HuH-7.5 (cell line): Measurements from ENCODE around the gene KRR1.
A peak's percentile ranks its signal among the peaks of the same experiment; 100 is the strongest.
"Not testable (repeated sequence)": the region's sequence is repeated elsewhere in the genome, so short reads cannot be mapped to it uniquely, and the experiment has no call there.

Experiments
- DNase-seq: peaks from one replicate; pipeline ENCODE4 v3.0.0; 2011; ENCODE audit warnings: low spot score

The KRR1 gene

DNA sequence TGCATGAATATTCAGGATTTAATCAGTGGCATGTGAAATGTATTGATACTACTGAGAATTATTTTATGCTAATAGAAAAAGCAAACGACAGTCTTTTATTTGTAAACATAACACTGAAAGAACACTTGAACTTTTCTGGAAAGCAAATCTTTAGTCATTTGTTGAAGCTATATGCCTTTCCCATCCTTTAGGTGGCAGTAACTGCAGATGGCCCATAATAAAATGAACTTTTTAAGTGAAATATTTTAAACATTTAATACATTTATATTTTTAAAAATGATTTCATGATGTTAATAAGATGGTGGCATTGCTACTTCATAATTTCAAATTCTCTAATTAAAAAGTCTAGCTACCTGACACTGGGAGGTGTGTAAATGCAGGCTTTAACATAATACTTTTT, 13.9 kb upstream of the KRR1 start:
- no peak for DNase-seq

DNA sequence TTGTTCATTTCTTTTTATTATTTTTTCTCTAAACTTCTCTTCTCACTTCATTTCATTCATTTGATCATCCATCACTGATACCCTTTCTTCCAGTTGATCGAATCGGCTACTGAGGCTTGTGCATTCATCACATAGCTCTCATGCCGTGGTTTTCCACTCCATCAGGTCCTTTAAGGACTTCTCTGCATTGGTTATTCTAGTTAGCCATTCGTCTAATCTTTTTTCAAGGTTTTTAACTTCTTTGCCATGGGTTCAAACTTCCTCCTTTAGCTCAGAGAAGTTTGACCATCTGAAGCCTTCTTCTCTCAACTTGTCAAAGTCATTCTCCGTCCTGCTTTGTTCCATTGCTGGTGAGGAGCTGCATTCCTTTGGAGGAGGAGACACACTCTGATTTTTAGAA, 10.7 kb upstream of the KRR1 start:
- not testable (repeated sequence) for DNase-seq

- DNase-seq = not testable (repeated sequence)
These were observed 9.8 kb upstream of the KRR1 start for GRCh38 chr12:75521224-75521623.

DNA sequence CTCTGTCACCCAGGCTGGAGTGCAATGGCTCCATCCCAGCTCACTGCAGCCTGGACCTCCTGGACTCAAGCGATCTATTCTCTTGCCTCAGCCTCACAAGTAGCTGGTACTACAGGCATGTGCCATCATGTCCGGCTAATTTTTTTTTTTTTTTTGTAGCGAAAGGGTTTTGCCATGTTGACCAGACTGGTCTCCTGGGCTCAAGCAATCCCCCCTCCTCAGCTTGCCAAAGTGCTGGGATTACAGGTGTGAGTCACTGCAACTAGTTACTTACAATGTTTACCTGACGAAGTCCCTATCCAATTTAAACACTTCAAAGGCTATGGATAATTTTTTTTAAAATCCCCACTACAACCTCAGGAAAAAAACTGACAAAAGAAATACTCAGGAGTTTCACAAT, 1.8 kb downstream of the KRR1 start:
- no peak for DNase-seq

GRCh38 chr12:75508159-75508558, 3.2 kb downstream of the KRR1 start:
- DNase-seq = no peak

- DNase-seq = no peak
These were observed 4.3 kb downstream of the KRR1 start for GRCh38 chr12:75507086-75507485.

DNA sequence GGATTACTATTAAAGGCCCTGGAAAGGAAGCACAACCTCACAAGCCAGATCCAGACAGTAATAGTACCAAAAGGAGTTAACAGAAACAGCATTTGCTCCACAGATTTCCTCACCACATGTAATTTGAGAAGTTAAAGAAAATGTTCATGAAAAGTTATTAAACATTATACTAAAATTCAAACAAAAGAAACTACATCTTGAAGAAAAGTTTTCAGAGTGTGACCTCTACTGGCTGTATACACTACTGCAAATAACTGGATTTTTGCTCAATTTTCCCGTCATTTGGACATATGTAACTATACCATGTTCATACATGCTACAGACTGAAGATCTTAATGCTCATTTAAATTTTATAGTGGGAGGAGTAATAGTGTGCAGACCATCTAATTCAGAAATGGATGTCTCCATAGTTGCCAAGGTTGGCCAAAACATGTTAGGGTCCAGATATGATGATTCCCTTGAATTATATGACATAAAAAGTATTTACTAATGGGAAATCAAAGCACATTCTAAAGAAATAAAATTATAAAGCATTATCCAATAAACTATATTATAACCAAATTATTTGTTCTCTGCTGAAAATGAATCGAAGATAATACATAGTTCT, 5.6 kb downstream of the KRR1 start:
- DNase-seq = no peak

DNA sequence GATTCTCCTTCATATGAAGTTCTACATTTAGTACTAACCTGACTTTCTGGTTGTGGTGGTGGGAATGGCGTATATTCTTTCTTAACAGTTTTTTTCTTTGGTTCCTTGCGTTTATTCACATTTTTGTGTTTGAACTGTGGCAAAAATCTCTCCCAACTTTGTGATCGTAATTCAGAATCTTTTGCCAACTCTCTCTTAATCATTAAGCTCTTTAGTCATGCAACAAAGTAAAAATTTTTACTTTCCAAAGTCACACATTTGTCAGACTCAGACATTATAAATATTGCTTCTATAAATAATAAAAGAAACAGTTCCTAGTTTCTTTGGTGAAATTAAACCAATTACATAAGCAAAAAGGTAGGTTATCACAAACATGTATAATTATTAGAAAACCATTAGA, 7.5 kb downstream of the KRR1 start:
- no peak for DNase-seq

DNA sequence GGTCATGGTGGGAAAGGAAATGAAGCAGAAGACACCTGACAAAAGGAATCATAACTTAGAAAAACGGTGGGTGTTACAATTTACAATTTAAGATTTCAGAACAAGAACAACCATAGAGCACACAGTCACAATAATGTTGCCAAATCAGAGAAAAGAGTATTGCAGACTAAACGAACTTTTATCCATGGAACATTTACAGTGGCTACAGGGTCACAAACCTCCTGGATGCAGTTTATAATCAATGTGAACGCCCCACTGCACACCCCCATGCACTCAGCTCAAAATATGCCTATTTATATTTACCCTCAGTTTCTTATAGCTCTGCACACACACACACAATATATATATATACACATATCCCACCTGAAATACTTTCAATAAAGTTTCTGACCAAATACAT, 8.0 kb downstream of the KRR1 start:
- no peak for DNase-seq

- DNase-seq = no peak
These were observed 20.2 kb downstream of the KRR1 start for GRCh38 chr12:75491169-75491568.

DNA sequence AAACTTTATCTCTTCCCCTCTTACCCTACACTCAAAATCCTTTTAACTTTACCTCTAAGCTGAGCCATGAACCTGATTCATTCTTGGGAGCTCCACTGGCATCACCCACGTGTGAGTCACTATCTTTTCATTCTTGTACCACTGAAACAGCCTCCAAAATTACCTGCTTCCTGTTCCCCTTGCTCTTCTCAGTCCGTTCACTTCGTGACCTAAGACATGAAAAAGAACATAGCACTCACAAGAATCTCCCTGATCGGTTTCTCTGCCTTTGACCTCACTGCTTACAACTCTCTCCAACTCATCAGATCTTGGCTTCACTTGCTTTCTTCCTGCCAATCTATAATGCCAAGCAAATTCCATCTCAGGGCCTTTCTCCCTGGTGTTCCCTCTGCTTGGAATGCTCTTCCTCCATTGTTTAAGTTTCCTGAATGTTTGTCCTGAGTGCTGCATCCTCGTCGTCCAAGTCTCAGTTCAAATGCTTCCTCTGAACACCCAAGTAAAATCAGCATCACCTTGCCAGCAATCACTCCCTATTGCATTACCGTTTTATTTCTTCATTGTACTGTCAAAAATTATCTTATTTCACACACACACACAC, 21.7 kb downstream of the KRR1 start:
- no peak for DNase-seq

DNA sequence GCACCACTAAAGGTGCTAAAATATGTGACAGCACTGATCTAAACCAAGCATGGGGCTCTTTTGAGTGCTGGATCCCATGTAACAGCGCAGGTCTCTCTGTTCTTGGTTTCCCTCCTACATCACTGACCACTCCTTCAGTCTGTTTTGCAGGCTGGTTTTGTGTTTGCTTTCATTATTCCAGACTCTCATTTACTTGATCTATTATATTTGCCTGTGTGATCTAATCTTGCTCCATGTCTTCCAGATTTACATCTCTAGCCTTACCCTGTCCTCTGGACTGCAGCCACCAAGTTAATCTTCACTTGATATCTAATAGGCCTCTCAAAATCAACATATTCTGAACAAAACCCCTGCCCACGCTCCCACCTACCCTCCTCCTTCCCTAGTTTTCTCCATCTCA, 22.2 kb downstream of the KRR1 start:
- no peak for DNase-seq

DNA sequence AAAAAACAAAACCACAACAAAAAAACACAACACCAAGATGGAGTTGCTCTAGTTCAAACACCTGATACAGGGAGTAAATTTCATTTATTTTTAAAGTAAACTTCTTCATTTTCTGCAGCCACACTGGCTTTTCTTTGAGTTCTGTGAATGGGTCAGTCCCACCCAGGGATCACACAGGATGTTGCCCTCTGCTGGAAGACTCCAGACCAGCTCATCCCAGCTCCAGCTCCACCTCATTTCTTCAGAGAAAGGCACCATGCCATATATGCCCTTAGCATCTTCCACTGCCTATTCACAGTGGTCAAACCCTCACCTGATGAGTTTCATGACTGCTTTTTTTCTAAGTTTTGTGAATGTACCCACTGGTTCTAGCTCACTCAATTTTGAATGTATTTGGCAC, 22.9 kb downstream of the KRR1 start:
- DNase-seq = peak; percentile 22

DNA sequence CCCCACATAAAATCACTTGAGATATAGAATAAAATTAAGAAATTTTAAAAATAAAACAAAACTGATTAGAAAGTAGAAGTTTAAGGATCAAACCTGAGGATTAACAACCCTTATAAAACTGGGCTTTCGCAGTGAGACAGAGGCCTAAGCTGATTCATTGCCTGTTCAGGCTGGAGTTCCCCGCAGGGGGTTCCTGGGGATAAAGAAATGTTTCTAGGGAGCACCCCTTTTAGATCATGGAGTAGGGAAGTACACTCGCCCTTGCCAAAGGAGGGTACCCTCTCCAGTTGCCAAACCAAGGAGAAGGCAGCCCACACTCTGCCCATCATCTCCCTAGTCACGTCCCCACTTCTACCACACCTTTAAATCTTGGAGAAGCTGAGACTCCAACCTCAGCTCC, 24.1 kb downstream of the KRR1 start:
- DNase-seq = no peak

DNA sequence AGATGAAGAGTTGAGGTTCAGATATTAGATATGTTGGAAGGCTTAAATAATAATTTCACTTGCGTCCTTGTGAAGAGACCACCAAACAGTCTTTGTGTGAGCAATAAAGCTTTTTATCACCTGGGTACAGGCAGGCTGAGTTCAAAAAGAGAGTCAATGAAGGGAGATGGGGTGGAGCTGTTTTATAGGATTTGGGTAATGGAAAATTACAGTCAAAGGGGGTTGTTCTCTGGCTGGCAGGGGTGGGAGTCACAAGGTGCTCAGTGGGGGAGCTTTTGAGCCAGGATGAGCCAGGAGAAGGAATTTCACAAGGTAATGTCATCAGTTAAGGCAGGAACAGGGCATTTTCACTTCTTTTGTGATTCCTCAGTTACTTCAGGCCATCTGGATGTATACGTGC, 27.0 kb downstream of the KRR1 start:
- not testable (repeated sequence) for DNase-seq

DNA sequence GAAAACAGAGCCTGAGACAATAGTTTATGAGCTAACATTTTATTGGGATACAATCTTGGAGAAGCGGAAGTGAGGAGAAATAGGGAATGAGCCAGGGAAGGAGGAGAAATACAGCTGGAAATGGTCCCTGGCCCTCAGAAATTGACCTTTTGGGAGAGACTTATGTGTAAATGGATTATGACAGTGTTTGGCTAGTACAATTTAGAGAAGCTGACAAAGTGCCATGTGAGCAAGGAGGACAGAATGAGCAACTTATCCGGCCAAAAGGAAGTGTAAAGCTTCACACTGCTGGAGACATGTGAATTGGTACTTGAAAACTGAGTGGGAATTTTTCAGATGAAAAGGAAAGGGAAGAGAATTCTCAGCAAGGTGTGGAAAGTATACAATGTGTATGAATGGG, 28.0 kb downstream of the KRR1 start:
- DNase-seq = no peak

DNA sequence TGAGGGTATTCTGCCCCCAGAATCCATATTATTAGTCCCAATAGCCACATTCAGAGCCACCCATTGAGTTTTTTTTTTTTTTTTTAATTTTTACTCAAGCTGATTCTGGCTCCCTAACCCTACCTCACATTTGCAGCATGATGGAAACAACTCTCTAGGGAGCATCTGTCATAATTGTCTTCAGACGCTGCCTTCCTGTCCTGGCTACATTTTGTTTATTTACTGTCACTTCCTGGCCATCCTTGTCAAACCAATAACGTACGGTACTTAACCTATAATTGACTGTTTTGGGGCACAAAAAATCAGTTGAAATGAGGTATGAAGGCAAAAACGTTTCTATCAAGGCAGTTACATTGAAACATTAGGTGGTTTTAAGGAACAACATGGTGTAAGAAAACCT, 28.8 kb downstream of the KRR1 start:
- no peak for DNase-seq

- no peak for DNase-seq
These were observed 29.6 kb downstream of the KRR1 start for GRCh38 chr12:75481774-75482173.

DNA sequence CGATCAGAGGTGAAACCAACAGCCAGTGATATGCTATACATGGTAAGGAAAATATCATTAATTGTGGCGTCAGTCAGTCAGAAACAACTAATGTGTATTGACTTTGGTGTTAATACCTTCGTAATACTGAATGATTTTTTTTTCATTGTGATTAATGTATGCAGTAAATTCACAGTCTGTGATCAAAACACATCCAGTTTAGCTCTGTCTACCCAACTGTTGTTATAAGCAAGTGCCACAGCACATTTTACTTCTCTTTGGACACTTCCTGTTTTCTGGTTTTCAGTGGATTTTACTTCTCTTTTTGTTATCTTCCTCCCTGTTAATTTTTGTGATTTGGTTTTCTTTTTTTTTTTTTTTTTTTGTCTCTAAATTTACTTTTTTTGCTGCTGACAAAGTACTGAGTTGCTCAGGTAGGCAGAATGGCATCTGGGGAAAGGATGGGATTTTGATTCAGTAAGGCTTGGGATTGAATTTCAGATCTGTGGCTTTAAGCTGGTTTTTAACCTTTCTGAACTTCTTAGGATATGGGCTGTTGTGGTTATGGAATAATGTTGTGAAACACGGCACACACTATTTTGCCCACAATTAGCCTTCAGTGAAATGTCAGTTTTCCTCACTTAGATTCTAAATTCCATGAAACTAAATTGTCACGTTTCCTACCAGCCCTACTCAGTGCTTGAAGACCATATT, 30.2 kb downstream of the KRR1 start:
- DNase-seq = no peak

DNA sequence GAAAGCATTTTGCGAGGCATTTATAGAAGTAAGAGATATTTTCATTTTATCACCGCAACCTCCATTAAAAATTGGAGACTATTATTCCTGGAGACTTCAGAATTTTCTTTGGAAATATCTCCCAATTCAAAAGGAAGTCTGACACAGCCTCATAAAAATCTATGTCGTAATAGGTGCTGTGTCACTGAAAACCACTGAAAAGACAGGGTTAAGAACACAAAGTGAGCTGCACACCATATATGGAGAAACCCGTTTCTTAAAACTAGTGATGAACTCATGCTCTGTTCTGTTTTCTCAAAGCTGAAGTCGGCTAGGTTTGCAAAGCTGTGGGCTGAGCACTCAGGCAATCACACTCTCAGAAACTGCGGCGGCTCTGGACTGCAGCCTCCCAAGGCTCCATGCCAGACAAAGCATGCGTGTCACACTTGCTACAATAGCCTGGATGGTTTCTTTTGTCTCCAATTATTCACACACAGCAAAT, 30.9 kb downstream of the KRR1 start, which contains the start of gene GLIPR1:
GLIPR1 (plus strand) TSS at position 287 of the 481 bp plus-strand sequence; CDS start at position 413, 126 bp downstream.
- DNase-seq = no peak

- no peak for DNase-seq
These were observed 31.4 kb downstream of the KRR1 start for GRCh38 chr12:75479963-75480461.

- no peak for DNase-seq
These were observed 33.2 kb downstream of the KRR1 start for GRCh38 chr12:75478116-75478794.

- no peak for DNase-seq
These were observed 34.3 kb downstream of the KRR1 start for GRCh38 chr12:75477137-75477536.
